ENCODE data around the gene DIAPH3.

The DIAPH3 gene

GRCh38 chr13:59793107-59793506 is 370.6 kb downstream of the DIAPH3 start:
- H3K9me3 ChIP-seq (ENCODE audit: insufficient read depth, low read length): no peaks in the 10 kb centered on the region
- H3K36me3 ChIP-seq (replicated peaks; ENCODE audit: low read depth, low read length): no peaks in the 10 kb centered on the region
- H3K27me3 ChIP-seq (ENCODE audit: low read depth, low read length): no peaks in the 10 kb centered on the region
- H3K79me2 ChIP-seq (ENCODE audit: low read length): no peaks in the 10 kb centered on the region
- no peaks in the 10 kb centered on the region for H4K20me1 ChIP-seq (ENCODE audit: insufficient read depth, low read length)
- no peaks in the 10 kb centered on the region for H3K4me1 ChIP-seq (ENCODE audit: low read length)
- TF ChIP-seq CTCF (IDR thresholded peaks at IDR 0.05; ENCODE audit: low read depth, low read length) (no peak), EZH2phosphoT487 (IDR thresholded peaks at IDR 0.05; ENCODE audit: low read depth) (no peak)
- H3K4me2 ChIP-seq (ENCODE audit: low read length): no peak overlapping the region
- no peak overlapping the region for H3K9ac ChIP-seq (ENCODE audit: low read length)
- no peak overlapping the region for H2AFZ ChIP-seq (ENCODE audit: low read depth, low read length)
- H3K4me3 ChIP-seq (ENCODE audit: low read length): no peak overlapping the region
- no peak overlapping the region for H3K27ac ChIP-seq (ENCODE audit: low read length)

GRCh38 chr13:59790626-59791025 is 373.1 kb downstream of the DIAPH3 start:
- H3K9ac ChIP-seq (ENCODE audit: low read length): no peak overlapping the region
- TF ChIP-seq EZH2phosphoT487 (IDR thresholded peaks at IDR 0.05; ENCODE audit: low read depth) (no peak), CTCF (IDR thresholded peaks at IDR 0.05; ENCODE audit: low read depth, low read length) (no peak)
- H3K36me3 ChIP-seq (replicated peaks; ENCODE audit: low read depth, low read length): no peaks in the 10 kb centered on the region
- H3K27me3 ChIP-seq (ENCODE audit: low read depth, low read length): no peaks in the 10 kb centered on the region
- no peak overlapping the region for H2AFZ ChIP-seq (ENCODE audit: low read depth, low read length)
- H3K79me2 ChIP-seq (ENCODE audit: low read length): no peaks in the 10 kb centered on the region
- no peaks in the 10 kb centered on the region for H3K4me1 ChIP-seq (ENCODE audit: low read length)
- no peak overlapping the region for H3K4me3 ChIP-seq (ENCODE audit: low read length)
- H3K4me2 ChIP-seq (ENCODE audit: low read length): no peak overlapping the region
- no peaks in the 10 kb centered on the region for H4K20me1 ChIP-seq (ENCODE audit: insufficient read depth, low read length)
- no peak overlapping the region for H3K27ac ChIP-seq (ENCODE audit: low read length)
- H3K9me3 ChIP-seq (ENCODE audit: insufficient read depth, low read length): no peaks in the 10 kb centered on the region

GRCh38 chr13:59789558-59789957 is 374.2 kb downstream of the DIAPH3 start:
- H2AFZ ChIP-seq (ENCODE audit: low read depth, low read length): no peak overlapping the region
- no peak overlapping the region for H3K27ac ChIP-seq (ENCODE audit: low read length)
- no peak overlapping the region for H3K9ac ChIP-seq (ENCODE audit: low read length)
- no peaks in the 10 kb centered on the region for H3K4me1 ChIP-seq (ENCODE audit: low read length)
- H3K4me2 ChIP-seq (ENCODE audit: low read length): no peak overlapping the region
- H3K36me3 ChIP-seq (replicated peaks; ENCODE audit: low read depth, low read length): no peaks in the 10 kb centered on the region
- H3K9me3 ChIP-seq (ENCODE audit: insufficient read depth, low read length): no peaks in the 10 kb centered on the region
- H3K4me3 ChIP-seq (ENCODE audit: low read length): no peak overlapping the region
- H4K20me1 ChIP-seq (ENCODE audit: insufficient read depth, low read length): no peaks in the 10 kb centered on the region
- TF ChIP-seq EZH2phosphoT487 (IDR thresholded peaks at IDR 0.05; ENCODE audit: low read depth) (no peak), CTCF (IDR thresholded peaks at IDR 0.05; ENCODE audit: low read depth, low read length) (no peak)
- H3K79me2 ChIP-seq (ENCODE audit: low read length): no peaks in the 10 kb centered on the region
- H3K27me3 ChIP-seq (ENCODE audit: low read depth, low read length): no peaks in the 10 kb centered on the region

- Histone ChIP-seq H3K36me3 (replicated peaks; ENCODE audit: low read depth, low read length) (no peaks in the 10 kb centered on the region), H2AFZ (ENCODE audit: low read depth, low read length) (no peak overlapping the region), H3K4me2 (ENCODE audit: low read length) (no peak overlapping the region), H3K9me3 (ENCODE audit: insufficient read depth, low read length) (no peaks in the 10 kb centered on the region), H3K4me3 (ENCODE audit: low read length) (no peak overlapping the region), H4K20me1 (ENCODE audit: insufficient read depth, low read length) (no peaks in the 10 kb centered on the region), H3K27ac (ENCODE audit: low read length) (no peak overlapping the region), H3K4me1 (ENCODE audit: low read length) (no peaks in the 10 kb centered on the region), H3K79me2 (ENCODE audit: low read length) (no peaks in the 10 kb centered on the region), H3K9ac (ENCODE audit: low read length) (no peak overlapping the region), H3K27me3 (ENCODE audit: low read depth, low read length) (no peaks in the 10 kb centered on the region)
- TF ChIP-seq EZH2phosphoT487 (IDR thresholded peaks at IDR 0.05; ENCODE audit: low read depth): no peak
- TF ChIP-seq CTCF (IDR thresholded peaks at IDR 0.05; ENCODE audit: low read depth, low read length): no peak
These were observed 376.0 kb downstream of the DIAPH3 start for GRCh38 chr13:59787679-59788078.

Data from OCI-LY3 (cell line).